ENCODE results near the gene TTYH3. TPM values are rescaled to one million over a fixed set of nuclear protein-coding genes. Genes with fewer than 3 reads are reported as not detected.

TTYH3 gene
- total RNA-seq, 1 donor from 2014 or later, result 23.7 TPM

DNA sequence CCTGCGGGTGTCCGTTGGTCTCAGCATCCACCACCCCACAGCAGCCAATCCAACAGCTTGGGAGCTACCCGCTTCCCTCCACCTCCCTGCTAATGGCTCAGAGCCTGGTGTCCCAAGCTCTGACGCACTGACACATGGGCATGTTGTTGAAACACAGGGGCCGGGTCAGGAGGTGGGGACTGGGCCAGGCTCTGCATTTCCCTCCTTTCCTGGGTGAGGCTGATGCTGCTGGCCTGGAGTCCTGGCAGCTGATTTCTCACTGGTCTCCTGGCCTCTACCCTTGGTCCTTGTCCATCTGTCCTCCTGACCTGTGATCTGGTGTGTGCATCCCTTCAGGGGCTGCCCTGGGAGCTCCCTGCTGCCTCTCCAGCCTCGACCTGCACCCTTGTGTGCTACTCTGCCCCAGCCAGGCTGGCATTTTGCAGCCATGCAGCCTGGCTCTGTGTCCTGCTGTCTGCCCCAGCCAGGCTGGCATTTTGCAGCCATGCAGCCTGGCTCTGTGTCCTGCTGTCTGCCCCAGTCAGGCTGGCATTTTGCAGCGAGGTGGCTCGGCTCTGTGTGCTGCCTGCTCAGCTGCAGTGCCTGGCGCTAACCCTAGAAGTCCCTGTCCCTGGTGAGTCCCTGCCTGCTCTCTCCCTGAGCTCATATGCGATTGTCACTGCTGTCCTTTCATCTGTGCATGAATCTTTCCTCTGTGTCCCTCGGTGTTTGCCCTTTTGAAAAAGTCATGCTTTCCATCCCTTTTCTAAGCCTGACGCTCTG, 70.2 kb downstream of the TTYH3 start:
- intact Hi-C loops (cut with micrococcal nuclease), result no loop called here

DNA sequence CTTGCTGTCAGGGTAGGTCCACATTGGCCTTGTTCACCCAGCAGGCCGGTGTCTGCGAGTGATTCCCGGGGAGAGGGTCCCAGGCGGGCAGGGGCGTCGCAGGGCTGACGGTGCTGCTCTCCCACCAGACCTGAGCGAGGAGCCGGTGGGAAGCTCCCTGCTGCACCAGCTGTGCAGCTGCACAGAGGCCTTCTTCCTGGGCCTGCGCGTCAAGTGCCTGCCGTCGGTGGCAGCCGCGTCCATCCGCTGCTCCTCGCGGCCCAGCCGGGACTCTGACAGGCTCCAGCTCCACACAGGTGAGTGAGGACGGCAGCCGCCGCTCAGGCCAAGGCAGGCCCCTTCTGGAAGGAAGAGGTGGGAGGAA, 70.8 kb downstream of the TTYH3 start:
- intact Hi-C loops (cut with micrococcal nuclease), result no loop called here

DNA sequence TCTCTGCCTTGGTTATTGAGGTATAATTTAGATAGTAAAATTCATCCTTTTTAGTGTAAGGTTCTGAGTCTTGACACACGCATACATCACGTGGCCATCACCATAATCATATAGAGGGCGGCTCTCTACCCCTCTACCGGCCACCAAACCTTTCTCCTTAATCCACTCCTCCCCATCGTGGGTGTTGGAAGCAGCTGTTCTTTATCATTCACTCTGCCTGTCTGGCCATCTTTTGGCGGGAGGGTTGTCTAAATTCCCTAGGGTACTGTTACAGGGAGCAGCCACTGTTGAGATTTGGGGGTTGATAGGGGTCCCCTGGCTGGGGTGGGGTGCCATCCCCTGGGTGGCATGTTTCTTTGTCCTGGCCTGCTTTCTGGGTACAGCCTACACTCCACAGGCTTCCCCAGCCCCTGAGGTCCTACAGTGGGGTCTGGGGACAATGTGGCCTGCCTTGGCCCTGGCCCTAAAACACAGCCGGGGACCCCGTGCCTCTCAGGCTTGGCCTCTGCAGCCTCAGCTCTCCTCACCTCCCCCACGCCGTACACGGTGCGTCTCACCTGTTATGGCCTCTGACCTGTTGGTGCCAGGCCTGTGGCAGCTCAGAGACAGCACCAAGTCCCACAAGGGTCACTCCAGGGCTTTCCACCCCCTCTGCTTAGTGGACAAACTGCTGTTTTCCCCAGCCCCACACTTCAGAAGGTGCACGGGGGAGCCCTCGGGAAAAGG, 73.7 kb downstream of the TTYH3 start:
- intact Hi-C loops (cut with micrococcal nuclease), result no loop called here

DNA sequence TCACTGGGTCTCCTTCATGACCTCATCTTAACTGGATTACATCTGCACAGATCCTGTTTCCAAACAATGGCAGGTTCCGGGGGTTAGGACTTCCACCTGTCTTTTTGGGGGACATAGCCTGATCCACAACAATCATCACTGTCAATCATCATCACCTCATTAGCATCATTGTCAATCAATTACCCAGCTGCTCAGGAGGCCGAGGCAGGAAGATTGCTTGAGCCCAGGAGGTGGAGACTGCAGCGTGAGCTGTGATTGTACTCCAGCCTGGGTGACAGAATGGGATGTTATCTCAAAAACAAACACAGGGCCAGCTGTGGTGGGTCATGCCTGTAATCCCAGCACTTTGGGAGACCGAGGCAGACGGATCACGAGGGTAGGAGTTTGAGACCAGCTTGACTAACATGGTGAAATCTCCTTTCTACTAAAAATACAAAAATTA, 74.9 kb downstream of the TTYH3 start:
- intact Hi-C loops (cut with micrococcal nuclease), result no loop called here

DNA sequence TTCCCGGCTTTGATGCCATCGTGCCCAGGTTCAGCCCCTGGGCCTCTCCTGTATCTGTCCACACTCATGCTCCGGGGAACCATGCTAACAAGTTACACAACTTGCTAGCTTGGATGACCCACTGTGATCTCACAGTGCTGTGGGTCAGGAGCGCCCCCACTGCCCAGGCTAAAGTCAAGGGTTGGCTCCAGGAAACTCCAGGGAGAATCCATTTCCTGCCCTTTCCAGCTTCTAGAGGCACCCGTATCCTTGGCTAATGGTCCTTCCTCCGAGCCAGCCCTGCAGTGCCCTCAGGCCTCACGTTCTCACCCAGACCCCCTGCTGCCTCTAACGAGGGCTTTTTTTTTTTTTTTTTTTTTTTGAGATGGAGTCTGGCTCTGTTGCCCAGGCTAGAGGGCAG, 75.7 kb downstream of the TTYH3 start:
- intact Hi-C loops (cut with micrococcal nuclease), result no loop called here

DNA sequence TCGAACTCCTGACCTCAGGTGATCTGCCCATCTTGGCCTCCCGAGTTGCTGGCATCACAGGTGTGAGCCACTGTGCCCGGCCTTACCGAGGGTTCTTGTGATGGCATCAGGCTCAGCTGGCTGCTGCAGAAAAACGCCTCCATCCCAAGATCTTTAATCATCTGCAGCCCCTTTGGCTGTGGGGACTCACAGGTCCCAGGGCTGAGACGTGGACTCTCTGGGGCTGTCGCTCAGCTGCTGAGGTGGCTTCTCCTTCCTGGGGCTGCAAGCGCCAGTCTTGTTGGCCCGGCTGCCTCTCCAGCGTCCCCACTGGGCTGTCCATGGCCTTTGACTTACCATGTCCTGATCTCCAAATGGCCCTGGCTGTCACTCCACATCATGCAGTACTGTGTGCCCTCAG, 76.3 kb downstream of the TTYH3 start:
- intact Hi-C loops (cut with micrococcal nuclease), result loop anchor here (2.0 kb wide), 1 partner anchor 77 kb away; the partner anchor contains the start of gene TTYH3

DNA sequence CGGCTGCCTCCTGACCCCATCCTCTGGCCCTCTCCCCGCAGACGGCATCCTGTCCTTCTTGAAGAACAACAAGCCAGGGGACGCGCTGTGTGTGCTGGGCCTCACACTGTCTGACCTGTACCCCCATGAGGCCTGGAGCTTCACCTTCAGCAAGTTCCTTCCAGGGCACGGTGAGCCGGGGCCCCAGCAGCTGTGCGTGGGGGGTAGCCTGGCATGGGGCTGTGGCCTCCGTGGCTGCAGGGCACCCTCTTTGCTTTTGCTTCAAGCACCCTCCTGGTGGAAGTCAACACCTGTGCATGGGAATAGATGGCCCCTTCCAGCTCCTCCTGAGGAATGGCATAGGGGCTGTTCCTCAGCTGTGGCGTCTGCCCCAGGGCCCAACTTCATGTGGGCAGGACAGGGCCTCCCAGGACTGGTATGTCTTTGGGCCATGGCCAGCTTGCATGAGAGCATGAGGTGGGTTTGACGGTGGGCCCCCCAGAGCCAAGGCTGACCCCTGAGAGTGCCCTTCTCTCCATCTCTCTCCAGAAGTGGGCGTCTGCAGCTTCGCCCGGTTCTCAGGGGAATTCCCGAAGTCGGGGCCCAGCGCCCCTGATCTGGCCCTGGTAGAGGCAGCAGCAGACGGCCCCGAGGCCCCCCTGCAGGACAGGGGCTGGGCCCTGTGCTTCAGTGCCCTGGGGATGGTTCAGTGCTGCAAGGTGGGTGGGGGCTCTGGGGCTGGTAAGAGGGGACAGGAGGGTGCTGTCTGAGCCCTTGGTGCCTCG, 76.9 kb downstream of the TTYH3 start:
- intact Hi-C loops (cut with micrococcal nuclease), result loop anchor here (1.0 to 2.0 kb wide), 6 partner anchors 9 to 257 kb away; partner anchors contain the start of gene TTYH3

DNA sequence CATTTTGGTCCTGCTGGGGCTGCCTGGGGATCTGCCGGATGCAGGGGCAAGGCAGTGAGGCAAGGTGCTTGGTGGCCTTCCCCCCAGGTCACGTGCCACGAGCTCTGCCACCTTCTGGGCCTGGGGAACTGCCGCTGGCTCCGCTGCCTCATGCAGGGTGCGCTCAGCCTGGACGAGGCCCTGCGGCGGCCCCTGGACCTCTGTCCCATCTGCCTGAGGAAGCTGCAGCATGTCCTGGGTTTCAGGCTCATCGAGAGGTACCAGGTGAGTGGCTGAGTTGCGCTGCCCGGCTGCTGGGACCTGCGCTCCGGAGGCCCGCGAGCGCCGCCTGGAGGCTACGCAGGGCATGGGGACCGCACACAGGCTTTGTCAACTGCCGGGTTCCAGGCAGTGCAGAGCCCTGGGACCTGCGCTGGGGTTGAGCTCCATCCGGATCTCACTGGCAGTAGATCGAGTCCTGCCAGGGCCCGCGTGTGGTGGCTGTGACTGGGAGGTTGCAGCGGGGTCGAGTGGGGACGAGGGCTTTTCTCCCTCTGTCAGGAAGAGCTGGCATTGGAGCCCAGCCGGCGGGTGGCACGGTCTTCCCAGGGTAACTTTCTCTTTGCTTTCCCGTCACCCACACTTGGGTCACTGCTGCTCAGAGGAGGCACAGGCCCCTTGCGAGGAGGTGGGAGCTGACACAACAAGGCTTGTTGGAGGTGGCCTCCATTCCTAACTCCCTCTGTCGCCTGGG, 77.9 kb downstream of the TTYH3 start:
- intact Hi-C loops (cut with micrococcal nuclease), result loop anchor here (1.0 to 2.0 kb wide), 7 partner anchors 8 to 258 kb away; partner anchors contain the start of gene TTYH3

DNA sequence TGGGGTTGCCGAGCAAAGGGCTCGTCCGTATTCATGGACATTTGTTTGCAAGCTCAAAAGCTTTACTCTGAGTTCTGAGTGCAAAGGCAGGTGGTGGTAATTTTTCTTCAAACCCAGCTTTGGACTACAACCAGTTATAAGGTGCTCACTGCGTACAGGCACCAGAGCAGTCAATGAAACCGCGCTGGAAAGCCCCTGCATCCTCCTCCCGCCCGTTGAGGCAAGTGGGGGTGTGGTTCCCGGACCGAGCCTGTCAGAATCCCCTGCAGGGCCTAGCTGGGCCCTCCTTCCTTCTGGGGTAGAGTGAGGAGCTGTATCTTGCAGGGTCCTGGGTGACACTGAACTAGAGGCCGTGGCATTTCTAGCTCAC, 78.5 kb downstream of the TTYH3 start:
- intact Hi-C loops (cut with micrococcal nuclease), result loop anchor here (1.0 kb wide), 1 partner anchor 10 kb away; no protein-coding TSS in a partner anchor

DNA sequence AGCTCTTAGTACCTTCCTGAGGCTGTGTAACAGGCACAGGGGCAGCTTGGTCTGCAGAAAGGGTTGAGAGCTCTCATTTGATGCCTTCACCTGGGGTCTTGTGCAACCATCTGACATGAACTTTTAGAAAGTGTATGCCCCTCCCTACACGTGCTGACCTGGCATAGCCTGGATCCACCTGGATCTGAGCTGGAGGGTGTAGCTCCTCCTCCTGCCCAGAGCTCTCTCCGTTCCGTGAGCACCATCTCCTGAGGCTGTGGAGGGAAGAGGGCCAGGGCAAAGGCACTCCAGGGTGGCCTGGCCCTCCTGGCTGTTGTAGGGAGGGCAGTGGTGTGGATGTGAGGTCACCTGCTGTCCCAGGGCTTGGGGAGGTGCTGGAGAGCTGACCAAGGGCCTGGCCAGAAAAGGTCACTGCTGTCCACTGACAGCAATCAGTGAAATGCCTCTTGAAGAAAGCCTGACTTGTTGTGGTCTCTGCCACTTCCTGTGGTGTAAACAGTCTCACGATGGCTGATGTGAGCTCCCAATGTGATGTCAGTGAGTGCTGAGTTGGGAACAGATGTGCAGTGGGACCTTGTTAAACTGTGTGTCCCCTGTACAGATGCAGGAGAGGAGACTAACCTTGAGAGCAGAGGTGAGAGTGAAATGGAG, 79.2 kb downstream of the TTYH3 start:
- intact Hi-C loops (cut with micrococcal nuclease), result loop anchor here (1.0 kb wide), 2 partner anchors 9 to 47 kb away; no protein-coding TSS in a partner anchor

DNA sequence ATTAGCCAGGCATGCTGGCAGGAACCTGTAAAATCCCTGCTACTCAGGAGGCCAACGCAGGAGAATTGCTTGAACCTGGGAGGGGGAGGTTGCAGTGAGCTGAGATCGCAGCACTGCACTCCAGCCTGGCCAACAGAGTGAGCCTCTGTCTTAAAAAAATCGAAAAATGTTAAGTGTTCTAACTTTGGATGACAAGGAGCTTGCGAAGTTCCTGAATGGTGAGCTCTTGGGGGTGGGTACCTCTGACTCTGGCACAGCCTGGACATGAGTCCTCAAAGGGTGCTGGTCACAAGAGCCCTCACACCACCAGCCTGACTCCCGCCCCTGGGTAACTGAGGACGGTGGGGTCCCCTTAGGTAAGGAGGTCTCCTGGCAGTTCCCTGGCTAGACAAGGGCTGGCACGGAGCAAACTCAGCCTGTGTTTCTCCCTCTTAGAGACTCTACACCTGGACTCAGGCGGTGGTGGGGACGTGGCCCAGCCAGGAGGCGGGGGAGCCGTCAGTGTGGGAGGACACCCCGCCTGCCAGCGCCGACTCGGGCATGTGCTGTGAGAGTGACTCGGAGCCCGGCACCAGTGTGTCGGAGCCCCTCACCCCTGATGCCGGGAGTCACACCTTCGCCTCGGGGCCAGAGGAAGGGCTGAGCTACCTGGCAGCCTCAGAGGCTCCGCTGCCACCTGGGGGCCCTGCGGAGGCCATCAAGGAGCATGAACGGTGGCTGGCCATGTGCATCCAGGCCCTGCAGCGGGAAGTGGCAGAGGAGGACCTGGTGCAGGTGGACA, 80.3 kb downstream of the TTYH3 start:
- intact Hi-C loops (cut with micrococcal nuclease), result loop anchor here (1.0 kb wide), 1 partner anchor 46 kb away; no protein-coding TSS in a partner anchor

DNA sequence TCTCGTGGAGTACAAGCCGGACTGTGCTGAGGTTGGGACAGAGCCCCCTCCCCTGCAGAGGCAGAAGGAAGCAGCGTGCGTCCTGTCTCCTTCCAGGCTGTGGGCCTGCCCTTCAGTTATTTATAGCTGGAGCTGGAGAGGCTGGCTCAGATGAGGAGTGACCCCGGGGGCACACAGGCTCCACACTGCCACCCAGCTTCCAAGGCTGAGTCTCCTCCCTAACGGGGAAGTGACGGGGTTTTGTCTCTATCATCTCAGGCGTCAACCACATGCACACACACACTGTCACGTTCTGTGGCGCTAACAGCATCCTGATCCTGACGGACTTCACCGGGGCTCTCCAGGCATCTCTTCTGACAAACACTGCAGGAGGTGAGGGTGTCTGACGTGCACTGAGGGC, 81.6 kb downstream of the TTYH3 start:
- intact Hi-C loops (cut with micrococcal nuclease), result no loop called here

DNA sequence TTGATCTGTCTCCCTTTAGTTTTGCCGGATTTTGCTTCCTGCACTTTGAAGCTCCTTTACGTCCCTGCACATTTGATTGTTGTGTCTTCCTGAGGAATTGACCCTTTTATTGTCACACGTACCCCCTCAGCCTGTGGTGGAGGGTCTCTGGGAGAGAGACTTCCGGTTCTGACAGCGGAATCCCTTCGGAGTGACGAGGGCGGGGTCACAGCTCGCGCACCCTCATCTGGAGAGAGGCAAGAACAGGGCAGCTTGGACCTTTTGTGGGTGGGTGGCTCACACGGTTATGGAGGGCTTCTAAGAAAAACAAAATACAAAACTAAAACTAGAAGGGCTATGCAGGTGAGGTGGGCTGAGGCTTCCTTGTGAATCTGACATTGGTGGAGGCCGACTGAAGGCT, 82.2 kb downstream of the TTYH3 start:
- intact Hi-C loops (cut with micrococcal nuclease), result no loop called here

Other genes starting within 250 kb of the TTYH3 start
- gene CHST12, start 228.4 kb upstream of the TTYH3 start, total RNA-seq, result 39.9 and 42.7 TPM in 2 replicates
- gene GRIFIN, start 155.6 kb upstream of the TTYH3 start, total RNA-seq, result not detected in 2 replicates
- 125 and 130 TPM in 2 replicates for gene LFNG, start 112.2 kb upstream of the TTYH3 start, total RNA-seq
- gene BRAT1, start 76.5 kb upstream of the TTYH3 start, total RNA-seq, result 36.4 and 38.1 TPM in 2 replicates
- gene IQCE, start 73.0 kb upstream of the TTYH3 start, total RNA-seq, result 12.1 and 14.9 TPM in 2 replicates
- 0.17 and 0.27 TPM in 2 replicates for gene AMZ1, start 56.2 kb downstream of the TTYH3 start, total RNA-seq
- gene GNA12, start 212.3 kb downstream of the TTYH3 start, total RNA-seq, result 30.3 and 31.7 TPM in 2 replicates

Measured in T-helper 1 cell treated with Interleukin-12 subunit alpha and Interleukin-12 subunit beta and Interleukin-4 antibody, amounts not matched to agents 30 ng/mL and 1 ng/mL, for 36 hours (primary cell).